ENCODE results near the gene SOD3.
A peak's percentile ranks its signal among the peaks of the same experiment; 100 is the strongest.

Gene SOD3

DNA sequence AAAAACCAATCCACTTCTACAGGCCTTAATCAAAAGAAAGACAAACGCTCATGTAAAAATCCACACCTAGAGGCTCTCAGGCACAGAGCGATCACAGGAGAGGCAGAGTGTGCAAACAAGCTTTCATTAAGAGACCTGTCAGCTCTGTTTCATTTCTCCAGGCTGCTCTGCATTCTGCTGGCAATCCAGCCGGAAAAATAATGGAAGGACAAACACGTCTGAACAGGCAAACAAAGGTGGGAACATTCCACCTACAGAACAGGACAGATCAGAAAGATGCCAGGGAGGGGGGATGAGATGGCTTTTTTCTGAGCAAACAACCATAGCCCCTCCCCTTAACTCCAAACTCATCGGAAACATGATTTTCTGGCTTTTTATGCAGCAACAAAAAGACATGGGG lies 9.7 kb downstream of the SOD3 start:
- no peak for DNase-seq

DNA sequence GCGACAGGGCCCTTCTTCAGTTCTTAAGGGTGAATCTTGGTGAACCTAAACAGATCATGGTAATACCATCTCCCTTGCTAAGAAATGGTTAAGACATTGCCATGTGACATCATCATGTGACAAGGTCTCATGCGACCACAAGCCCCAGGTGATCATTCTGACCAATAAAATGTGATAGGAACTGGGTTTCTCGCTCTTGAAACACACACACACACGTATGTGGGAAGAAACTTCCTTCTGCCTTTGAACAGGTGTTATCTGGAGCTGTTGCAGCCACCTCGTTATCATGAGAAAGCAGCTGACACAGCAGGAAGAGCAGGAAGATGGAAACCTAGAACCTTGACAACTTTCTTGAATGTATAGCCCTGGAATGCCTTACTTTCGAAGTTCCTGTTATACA lies 10.2 kb downstream of the SOD3 start:
- DNase-seq: no peak

DNA sequence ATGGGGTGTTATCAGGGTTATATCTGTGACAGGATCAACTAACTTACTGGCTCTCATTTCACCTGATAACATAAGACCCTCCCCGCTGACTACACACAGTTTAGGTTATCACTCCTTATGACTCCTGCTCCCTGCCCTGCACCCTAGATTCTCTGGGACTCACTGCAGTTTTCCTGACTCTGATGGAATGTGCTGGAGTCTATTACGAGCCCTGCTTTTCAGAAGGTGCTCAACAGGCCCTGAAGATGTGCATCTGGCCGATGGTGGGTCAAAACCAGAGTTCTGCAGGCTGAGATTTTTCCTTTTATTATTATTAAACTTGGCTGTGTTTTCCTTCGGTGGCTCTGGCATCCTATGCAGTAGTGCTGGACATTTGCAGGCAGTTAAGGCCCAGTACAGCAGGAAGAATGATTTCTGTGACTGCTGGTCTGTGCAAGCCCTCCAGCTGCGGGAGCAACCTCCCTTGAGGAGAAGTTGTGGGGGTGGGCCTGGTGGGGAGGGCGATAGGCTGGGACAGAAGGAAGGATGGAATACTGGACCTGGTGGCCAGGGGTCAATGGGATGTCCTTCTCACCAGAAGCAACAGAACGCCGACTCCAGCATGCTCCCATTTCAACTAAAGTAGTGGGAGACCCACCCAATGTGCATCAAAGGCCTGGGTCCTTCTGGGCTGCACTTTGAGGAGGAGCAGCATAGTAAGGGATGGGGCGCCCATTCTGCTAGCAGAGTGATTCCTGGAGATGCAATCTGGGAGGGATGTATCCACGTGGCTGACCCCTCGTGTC lies 11.0 kb downstream of the SOD3 start:
- no peak for DNase-seq

DNA sequence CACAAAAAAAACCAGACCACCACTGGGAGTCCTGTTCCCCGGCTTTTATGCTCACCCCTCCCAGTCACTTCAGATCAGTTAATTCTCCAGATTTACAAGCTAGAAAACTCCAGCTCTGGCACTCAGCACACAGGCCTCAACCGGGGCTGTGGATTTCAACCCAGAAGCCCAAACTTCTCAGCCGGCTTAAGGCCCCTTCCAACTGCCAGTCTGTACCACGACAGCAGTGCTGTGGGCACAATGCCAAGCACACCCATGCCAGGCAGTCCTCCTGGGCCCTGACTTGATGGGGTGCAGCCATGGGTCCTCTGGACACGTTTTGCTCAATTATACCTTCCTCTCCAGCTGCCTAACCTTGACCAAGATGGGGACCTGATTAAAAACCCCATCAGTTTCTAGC lies 12.2 kb downstream of the SOD3 start:
- no peak for DNase-seq

DNA sequence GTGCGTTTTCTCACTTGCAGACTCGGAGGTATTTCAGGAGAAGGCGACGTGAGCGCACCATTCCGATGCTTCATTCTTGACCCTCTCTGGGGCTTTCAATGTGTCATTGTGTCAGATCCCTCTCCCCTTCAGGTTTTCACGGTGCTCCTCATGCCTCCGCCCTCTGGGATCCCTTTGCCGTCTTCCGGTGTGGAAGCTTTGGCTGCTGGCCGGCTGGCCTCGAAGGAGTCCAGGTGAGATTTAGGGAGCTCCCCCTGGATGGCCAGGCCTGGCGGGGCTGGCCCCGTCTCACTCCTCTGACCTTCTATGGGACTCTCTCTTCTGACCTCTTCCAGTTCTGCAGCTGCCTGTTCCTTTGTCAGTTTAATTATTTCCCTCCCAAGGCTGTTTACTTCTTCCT lies 12.9 kb downstream of the SOD3 start:
- no peak for DNase-seq

DNA sequence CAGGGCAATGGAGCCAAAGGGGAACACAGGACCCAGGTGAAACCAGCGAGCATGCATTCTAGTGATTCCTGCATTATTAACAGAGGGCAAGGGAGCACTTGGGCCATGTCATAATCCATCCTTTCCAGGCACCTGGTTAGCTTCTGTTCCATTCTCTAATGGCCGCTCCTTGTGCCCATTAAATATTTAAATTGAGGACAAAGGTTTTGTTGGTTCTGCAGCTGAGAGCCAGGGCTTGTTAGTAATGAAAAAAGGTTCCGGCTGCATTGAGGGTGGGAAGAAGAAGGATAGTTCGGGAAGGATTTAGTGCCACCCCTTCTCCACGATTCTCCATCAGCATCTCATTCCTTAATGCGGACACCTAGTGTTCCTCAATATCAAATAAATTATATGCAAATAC lies 13.6 kb downstream of the SOD3 start:
- DNase-seq: no peak

DNA sequence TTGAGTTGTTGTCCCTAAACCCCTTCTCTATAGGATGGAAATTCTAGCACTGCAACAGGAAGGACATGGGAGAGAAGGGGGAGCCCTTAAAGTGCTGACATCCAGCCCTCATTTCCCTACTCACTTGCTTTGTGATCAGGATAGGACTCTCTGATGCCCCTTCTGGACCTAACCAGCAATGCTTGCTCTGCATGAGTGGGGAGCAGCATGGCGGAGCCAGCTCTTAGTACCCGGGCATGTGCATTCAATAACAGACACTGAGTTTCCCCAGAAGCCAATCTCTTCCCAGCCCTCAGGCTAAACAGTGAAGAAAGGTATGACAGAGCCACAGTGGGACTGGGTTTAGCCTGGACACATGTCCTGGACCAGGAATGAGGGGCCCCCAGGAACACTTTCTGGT lies 14.0 kb downstream of the SOD3 start:
- DNase-seq: no peak

DNA sequence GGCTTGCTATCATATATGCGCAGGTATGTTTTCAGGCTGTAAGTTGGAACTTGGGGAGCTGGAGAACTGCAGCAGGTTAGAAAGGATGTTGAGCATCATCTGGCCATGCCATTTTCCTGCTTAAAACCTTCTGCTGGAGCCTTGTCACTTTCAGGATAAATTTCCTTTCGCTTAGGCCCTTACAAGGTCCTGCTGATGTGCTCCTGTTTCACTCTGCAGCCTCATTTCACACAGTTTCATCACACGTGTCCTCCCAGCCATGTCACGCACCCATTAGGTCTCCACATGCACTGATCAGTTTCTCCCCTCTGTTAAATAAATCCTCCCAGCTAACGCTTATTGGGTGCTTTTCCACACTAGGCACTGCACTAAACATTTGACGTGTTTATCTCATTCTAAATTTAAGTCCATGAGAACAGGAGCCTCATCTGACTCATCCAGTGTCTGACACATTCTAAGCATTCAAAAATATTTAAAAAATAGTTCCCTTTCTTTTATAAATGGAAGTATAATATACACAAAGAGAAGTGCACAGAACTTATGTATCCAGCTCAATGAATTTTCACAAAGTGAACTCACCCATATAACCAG lies 14.5 kb downstream of the SOD3 start:
- DNase-seq: no peak

DNA sequence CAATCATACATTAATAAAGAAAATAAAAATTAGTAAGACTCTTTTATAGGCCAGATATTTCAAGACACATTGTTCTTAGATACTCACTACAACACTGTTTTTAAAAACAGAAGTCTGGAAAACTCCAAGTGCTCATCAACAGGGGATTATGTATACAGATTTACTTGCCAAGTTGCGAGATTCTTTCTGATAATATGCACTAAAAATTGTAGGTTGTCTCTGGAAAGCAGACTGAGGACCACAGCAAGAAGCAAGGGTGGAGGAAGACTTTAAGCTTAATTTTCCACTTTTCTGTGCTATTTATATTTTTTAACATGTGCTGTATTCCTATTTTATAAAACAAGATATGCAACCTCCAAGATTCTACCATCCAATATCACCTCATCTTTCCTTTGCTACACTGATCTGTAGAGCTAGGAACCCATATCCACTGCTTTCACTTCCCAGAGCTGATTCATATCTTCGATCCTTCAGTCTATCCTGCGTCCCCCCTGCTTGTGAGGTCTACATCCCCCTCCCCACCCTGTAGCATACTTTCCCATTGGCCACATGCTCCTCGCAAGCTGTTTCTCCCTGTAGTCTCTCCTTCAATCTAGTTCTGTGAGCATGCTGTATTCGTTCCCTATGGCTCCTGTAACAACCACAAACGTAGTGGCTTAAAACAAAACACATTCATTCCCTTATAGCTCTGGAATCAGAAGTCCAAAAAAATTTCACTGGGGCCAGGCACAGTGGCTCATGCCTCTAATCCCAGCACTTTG lies 15.7 kb downstream of the SOD3 start:
- DNase-seq: no peak

DNA sequence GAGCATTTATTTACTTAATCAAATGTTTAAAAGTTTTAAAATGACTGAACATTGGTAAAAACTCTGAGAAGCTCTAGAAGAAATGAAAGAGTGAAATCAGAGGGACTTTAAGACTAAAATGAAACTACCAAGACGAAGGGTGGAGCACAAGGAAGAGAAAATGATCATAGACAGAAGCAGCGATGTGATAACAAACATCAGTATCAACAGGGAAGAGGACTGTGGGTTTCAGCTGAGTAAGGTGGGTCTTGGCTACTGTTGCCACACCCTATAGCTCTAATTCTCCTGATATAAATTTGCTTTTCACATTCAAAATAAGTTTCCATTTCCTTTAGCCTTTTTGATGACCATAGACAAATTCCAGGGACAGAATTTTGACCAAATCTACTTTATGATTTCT lies 18.4 kb downstream of the SOD3 start:
- DNase-seq: no peak

DNA sequence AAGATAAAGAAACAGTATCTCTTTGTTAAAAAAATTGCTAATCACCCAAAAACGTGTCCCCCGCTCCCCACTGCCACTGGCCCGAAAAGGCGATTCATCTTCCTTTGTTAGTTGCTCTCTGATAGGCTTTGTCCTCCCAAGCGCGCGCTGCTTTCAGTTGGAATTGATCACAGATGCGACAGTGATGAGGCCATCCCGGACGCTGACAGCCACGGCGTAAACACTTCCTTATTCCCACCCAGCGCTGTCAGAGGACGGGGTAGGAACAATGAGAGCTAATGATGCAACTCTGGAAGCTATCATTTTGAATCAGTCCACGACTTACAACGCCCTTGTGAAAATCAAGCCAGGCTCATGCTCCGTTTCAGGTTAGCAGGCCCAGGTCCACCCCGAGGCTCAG lies 21.4 kb downstream of the SOD3 start:
- peak in 8 of 14 donors; percentile 8 to 74 (median 16) for DNase-seq

DNA sequence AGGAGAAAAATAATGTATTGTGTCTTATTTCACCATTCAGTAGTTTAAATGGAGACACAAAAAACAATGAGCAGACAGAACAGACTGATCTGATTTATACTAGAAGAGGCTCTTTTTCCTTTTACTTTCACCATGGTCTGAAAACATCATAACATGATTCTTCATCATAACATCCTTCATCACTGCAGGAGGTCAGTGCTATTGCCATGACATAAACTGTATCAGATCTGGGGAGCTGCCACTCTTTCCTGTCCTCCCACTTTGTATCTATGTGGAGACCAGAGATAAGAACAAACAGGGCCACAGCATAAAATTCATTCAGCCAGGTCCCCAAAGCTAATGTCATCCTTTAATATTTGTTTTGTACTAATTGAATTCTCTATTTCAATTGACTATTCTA lies 25.2 kb downstream of the SOD3 start:
- no peak for DNase-seq

DNA sequence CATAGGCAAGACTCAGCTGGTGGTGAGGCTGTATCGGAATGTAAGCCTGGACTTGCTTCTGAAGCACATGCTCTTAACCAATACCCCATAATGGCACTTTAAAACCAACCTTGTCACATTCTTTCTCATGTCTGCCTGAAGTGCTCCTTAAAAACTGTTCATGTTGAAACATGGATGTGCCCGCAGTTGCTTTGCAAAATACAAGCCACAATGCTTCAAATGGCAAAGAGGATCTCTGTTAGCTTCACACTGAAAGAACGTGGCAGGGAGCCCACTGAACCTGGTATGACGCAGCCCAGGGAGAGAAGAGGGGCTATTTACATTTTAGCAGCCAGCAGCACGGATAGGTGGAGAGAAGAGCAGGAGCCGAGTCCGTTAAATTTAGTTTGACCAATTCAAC lies 29.3 kb downstream of the SOD3 start:
- no peak for DNase-seq

DNA sequence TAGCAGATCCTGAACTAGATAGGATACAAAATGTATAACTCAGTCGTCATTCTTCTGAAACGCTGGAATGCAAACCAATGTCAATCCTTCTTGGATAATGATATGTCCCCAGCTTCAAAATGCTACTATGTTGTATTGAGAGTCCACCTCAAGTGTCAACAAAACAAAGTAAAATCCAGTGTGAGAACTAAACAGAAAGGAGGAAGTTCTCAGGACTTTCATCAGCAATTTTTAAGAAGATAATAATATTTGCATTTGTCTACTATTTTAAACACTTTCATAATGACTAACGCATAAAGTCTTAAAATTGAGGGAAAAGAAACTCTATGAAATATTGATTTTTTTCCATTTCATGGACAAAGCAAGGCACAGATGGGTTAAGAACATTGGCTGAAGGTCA lies 36.3 kb downstream of the SOD3 start:
- DNase-seq: no peak

DNA sequence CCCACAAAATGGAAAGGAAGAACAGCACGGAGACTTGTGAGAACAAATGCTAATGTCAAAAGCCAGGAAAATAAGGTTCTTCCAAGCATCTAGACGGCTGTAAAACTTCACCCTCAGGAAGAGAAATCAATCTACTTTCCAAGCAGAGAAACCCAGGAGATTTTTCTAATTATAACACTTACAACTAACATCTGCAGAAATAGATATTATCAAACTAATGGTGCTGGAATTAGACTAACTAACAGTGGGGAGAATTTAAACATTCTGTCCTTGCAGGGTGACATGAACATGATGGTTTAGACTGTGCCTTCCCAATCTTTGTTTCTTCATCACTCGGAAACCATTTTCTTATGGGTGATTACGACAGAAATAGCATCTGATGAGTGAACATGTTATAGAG lies 40.3 kb downstream of the SOD3 start:
- no peak for DNase-seq

DNA sequence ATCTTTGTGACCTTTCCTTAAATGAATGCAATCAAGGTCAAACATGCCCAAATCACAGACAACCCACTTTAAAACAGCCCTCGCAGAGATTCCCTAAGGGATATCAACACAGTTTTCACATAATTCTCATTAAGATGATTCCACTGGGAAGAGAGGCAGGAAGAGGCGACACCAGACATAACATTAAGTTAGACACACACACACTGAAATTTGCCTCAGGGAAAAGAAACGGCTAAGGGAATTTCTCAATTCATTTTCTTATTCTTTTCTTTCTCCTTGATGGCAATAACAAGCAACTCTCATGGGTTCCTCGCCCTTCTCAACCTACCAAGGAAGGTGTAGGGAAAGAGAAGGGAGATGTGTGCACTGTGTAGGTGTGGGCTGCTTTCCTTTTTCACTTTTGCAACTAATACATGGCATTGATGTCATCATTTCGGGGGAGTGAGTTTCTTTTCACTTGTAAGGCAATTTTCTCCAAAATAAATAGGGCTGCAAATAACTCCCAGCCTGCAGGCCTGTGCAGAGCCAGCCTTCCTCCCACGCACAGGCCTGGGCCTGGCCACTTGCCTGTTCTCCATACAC lies 41.4 kb downstream of the SOD3 start:
- no peak for DNase-seq

DNA sequence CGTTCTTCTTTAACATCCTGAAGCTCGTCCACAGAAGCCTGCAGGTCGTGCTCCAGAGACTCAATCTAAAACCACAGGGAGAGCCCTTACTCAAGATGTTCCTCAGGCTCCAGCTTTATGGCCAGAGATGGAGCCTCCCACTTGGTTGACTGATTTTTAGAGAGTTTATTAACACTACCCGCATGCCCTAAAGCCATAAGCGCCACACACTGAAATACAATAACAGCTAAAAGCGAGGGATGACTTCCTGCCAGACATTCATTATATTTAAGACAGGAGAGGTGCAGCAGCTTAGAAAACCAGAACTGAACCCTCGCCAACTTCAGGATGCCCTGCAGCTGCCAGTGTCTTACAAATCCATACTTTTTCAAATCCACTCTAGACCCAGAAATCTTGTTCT lies 42.0 kb downstream of the SOD3 start:
- no peak for DNase-seq

DNA sequence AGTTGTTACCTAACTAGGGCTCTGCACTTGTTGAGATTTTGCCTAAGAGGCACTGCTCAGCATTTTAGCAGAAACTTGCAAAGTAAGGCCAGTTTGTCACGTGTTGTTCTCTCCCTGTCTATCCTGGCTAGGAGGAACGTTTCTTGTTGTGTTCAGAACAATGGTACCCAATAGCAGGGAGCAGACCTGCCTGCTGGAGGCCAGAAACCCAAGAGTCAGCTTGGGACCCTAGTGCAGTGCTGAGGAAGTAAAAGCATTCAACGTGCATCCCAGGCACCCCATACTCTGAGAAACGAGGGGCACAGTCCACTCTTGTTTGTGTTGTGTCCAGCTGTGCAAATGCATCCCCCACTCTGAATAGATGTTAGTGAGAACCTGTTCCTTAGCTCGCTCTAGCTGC lies 42.4 kb downstream of the SOD3 start:
- DNase-seq: no peak

DNA sequence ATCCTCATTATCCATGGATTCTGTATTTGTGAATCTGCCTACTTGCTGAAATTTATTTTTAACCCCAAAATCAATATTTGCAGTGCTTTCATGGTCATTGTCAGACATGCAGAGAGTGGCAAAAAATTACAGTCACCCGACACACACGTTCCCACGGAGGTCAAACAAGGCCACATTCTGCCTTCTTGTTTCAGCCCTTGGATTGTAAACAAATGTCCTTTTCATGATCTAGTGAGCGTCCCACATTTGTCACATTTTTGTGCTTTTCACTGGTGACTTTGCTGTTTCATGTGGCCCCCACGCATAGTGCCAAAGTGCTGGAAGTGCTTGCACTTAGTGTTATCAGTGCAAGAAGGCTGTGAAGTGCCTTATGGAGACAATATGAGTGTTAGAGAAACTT lies 45.0 kb downstream of the SOD3 start:
- peak in 1 of 14 donors; percentile 8 for DNase-seq

DNA sequence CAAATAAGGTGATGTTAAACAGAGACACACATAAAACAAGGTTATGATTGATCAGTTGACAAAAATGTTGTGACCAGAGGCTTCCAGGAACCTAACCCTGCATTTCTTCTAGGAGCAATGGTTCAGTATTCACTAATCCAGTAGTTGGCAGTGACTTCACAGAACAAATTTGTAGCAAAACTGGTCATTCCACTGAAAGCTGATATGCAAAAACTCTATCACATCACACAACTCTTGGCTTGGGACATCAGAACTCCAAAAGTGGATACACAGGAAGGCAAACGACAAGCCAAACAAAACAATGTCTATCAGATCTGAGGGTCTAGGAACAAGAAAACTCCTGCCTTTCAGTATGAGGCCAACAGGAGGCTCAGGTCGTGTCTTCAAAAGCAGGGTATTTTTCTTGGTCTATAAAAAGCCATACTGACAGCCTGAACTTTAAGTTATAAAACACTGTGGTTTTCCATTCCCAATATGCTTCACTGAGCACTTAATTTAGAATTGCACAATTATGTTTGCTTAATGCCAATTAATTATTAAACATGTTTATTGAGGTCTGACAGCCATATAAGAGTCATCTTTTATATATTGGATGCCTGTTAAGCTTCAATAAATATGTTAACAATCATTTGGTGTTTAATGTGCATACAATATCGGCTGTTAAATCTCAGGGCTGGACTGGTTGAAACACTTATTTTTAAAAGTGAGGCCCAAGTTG lies 45.6 kb downstream of the SOD3 start:
- no peak for DNase-seq

DNA sequence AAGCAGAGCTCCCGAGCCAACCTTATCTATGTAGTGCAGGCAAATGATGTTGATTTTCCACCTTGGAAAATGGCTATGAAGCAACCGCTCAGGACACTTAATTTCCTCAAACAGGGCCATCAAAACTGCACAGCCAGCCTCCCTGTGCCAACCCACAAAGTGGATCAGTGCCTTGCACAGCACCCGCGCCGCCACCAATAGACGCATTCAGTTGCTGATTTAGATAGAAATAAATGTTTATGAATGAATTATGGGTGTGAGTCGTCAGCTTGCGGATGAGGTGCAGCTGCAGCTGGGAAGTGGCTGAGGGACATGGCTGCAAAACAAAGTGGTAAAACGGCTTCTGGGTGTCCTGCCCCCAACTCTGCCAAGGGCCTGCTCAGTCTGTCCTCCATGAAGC lies 47.0 kb downstream of the SOD3 start:
- DNase-seq: no peak

DNA sequence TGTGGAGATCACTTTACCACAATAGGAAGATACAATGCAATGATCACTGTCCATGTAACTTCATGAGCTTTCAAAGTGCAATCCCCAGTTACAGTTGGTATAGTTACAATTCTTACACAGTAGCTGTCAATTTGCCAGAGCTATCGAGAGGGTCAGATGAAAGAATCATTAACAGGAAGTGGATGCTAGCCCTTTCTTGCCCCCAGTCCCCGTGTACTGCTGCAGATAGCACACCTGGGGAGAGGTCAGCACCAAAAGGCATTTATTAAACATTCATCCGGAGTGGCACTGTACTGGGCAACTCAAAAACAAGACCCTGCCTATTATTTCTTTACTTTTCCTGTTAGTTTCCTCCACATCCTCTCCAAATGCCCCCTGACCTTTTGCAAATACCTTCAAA lies 47.7 kb downstream of the SOD3 start:
- no peak for DNase-seq

DNA sequence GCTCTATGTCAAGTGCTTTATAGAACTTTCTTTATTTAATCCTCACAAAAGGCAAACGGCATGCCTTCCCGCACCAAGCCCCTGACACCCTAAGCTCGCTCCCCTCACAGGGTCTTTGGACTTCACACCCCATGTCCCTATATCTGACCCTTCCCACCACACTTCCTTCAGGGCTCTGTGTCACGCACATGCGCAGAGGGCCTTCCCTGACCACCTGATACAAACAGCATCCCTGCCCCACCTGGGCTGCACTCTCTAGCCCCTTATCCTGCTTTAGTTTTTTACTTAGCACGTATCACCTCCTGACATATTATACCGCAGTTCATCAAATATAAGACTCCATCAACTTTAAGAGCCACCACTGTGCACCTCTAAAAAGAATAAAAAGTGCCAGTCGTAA lies 49.8 kb downstream of the SOD3 start:
- no peak for DNase-seq

Measured in C1 segment of cervical spinal cord (tissue), 14 donors.